HG03378 (cell line): ENCODE data around the gene KCNJ4.

Experiments used
- ATAC-seq: cut with Tn5 transposase; IDR thresholded peaks from one replicate; pipeline ENCODE4 v1.9.1; 2021; ENCODE audit warnings: mild to moderate bottlenecking, moderate library complexity; ENCODE audit not compliant: unreplicated experiment

The KCNJ4 gene

GRCh38 chr22:38453996-38454352 lies 1.0 kb downstream of the KCNJ4 start:
- ATAC-seq: no peak

GRCh38 chr22:38453066-38453672 lies 1.8 kb downstream of the KCNJ4 start:
- ATAC-seq: no peak

GRCh38 chr22:38452373-38453065 lies 2.5 kb downstream of the KCNJ4 start:
- ATAC-seq: no peak

- no peak for ATAC-seq
Observed at GRCh38 chr22:38451864-38452263, 3.1 kb downstream of the KCNJ4 start.

GRCh38 chr22:38451404-38451803 lies 3.6 kb downstream of the KCNJ4 start:
- no peak for ATAC-seq

DNA sequence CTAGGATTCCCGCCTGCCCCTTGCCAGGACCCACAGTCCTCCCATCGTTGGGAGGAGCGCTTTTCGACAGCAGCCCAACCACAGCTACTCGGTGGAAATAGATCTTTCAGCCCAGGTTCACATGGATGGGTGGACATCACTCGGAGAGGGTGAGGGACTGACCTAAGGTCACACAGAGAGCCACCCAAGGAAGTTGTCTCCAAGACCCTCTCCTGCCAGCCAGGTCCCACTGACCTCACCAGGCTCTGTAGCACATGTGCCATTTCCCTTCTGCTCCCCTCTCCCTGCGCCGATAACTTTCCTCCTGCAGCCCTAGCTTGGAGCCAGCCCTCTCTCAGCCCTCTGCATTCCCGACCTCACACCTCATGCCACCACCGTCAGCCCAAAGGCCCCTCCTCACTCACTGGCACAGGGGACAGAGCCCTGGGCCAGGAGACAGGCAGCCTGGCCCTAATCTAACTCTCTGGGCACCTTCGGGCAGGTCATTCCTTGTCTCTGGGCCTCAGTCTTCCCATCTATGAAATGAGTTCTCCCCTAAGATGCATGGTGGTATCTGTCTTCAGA lies 4.7 kb downstream of the KCNJ4 start:
- no peak for ATAC-seq

DNA sequence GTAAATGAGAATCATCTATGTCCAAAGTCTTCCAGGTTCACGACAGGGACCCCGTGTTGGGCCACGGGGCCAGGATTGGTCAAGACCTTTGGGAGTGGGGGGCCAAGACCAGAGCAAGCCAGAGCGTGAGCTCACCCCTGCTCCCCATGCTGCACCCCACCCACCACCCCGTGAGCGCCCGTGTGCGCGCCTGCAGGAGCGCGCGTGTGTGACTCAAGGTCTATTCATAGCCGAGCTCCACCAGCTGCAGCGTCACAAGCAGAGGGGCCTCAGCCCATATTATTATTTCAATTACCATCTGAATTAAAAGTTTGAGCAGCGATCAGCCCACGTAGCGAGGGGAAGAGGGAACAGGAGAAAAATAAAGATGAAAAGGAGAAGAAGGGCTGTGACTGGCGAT lies 5.2 kb downstream of the KCNJ4 start:
- ATAC-seq: no peak

DNA sequence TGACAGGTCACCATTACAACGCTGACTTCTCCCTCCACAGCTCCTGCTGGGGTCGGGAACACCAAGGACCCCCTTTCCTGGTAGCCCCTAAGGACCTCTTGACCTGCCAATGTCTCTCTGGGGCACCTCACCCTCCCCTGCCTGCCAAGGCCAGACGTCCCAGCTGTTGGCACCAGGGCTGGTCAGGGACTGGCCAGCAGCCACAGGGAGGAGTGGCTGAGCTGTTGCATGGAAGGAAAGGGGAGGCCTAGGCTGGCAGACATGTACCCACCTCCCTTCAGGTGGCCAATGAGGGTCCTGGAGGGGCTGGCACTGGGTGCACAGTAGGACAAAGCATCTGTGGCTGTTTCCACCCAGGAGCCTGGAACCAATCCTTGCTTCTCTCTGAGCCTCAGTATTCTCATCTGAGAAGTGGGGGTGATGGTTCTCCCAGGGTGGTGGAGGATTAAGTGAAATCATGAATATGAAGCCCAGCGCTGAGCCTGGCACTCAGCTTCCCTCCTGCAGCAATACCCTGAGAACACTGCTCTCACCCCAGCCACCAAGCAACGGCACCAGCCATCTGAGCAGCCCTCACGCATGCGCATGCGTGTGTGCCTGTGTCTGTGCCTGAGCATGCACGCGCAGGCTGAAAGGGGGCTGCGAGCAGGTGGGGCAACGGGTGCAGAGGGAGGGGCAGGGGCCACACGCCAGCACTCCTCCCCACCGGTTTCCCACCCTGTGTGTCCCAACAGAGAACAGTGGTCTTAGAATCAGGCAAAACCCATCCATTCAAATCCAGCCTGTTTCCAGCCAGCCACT lies 5.9 kb downstream of the KCNJ4 start:
- ATAC-seq: no peak

DNA sequence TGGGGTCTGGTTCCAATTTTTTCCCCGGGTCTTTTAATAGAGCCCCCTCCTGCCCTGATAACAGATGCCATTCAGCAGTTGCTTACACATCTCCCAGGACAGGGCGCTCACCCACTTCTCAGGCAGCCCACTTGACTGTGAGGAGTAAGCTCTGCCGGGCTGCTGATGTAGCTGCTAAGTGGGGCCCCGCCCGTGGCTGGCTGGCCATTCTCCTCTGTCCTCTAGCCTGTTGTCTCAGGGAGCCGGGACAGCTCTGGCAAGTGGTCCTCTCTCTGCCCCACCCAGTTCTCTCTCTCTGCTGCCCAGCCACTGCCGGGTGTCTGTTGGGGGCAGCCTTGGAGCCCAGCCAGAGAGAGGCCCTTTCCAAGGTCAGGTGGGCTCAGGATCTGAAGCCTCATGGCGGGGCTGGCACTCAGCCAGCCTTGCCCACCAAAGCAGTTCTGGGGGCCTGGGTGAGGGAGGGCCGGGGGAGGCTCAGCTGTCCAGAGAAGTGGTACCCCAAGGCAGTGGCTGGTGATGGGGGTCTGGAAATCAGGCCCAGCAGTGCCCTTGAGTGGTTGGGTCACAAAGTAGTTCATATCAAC lies 8.9 kb downstream of the KCNJ4 start:
- ATAC-seq: no peak

DNA sequence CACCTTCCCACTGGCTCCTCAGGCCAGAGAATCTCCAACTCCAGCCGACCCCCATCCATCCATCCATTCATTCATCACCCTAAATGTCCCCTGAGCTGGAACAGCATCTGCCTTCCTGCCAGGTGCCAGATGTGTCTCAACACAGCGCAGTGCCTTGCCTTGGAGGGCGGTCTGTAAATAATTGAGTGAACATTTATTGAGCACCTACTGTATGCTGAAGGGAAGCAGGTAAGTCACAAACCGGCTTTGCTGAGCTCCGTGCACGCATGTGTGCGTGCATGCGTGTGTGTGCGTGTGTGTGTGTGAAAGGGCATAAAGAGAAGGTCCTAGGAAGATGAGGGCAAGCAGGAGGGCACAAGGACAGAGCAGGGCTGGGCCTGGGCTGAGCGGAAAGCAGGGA lies 10.2 kb downstream of the KCNJ4 start:
- ATAC-seq: no peak

DNA sequence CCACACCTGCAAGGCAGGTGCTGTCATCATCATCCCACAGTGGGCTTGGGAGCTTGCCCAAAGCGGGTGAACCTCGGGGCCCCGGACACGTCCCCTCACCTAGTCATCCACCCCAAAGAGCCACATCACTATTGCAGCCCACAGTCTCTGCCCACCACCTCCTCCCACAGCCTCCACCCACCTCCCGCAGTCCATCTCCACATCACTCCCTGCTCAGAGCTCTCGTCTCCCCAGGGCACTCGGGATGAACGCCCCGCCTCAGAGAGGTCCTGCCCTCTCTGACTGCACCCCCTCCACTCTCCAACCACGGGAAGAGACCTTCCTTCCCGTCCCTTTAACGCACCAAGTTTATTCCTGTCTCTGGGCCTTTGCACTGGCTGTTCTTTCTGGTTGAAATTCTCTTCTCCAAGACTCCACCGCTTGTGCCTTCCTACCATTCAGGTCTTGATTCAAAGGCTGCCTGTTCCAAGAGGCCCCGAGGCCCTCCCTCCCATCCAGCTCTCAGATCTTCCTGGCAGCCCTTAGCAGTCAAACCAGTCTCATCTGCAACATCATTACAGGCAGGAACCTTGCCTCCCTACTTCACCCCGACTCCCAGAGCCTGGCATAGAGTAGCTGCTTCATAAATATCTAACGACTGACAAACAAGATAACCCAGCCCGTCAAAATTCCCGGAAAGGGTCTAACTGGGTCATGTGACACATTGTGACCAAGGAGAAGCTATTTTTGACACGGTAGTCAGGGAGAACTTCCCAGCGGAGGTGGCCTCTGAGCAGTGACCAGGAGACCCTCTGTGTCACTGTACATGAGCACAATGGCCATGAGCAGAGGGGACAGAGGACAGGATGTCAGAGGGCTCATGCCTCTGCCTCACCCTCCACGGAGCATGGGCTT lies 11.1 kb downstream of the KCNJ4 start:
- no peak for ATAC-seq

DNA sequence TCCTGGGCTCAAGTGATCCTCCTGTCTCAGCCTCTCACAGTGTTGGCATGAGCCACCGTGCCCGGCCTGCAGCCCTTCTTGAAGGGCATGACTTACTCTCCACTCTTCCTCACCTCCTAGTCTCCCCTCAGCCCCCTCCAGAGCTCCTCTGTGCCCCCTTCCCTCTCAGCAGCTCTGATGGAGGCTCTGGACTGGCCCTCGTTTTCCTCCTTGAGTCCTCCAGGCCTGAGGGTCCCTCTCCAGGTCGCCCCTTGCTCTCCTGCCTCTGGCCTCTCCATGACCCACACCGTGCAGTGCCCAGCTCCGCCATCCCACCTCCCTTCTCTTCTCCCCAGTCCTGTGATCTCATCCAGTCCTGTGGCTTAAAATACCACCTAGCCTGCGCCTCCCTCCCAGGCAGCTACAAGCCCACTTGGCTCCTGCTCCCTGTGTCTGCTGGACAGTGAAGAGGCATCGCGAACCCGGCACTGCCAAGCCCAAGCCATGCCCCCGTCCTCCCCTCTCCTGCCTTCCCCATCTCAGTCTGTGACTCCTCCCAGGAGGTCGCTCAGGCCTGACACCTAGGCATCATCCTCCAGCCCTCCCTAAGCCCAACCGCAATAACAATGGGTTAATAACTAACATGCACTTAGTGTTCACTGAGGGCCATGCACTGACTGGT lies 11.9 kb downstream of the KCNJ4 start:
- no peak for ATAC-seq

DNA sequence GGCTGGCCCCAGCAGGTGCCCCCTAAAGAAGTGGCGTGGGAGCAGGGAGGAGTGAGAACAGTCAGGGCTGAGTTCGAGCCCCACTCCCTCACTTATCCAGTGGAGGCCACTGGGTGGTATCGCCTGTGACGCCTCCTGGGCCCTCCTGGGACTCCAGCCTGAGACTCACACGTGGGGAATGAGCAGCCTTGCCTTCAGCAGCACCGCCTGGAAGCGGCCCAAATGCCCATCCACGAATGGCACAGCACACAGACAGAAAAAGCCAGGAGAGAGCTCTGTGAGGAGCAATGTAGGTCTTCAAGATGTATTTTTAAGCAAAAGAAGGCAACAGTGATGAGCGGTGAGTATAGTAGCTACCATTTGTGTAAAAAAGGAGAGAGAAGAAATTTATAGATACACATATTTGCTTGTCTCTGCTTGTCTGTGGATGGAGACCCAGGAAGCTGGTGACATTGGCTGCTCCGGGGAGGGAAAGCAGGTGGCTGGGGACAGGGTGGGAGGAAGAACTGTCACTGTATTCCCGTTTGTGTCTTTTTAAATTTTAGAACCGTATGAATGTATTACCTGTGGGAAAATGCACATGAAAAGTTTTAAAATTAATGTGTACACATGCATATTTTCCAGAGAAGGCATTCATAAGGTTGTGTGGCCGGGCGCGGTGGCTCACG lies 13.2 kb downstream of the KCNJ4 start:
- no peak for ATAC-seq

- no peak for ATAC-seq
Observed at GRCh38 chr22:38440747-38441350, 14.2 kb downstream of the KCNJ4 start.

GRCh38 chr22:38437416-38437815 lies 17.6 kb downstream of the KCNJ4 start:
- no peak for ATAC-seq

- ATAC-seq: no peak
Observed at GRCh38 chr22:38436629-38437395, 18.2 kb downstream of the KCNJ4 start.

GRCh38 chr22:38435965-38436364 lies 19.0 kb downstream of the KCNJ4 start:
- no peak for ATAC-seq

- ATAC-seq: no peak
Observed at GRCh38 chr22:38435010-38435409, 20.0 kb downstream of the KCNJ4 start.
